CD8-positive, alpha-beta memory T cell (primary cell): ENCODE data around the gene METTL22. TPM values are rescaled to one million over a fixed set of nuclear protein-coding genes. Genes with fewer than 3 reads are reported as not detected.
A peak's percentile ranks its signal among the peaks of the same experiment; 100 is the strongest.

ENCODE experiments used
- CTCF ChIA-PET: fragments of 350-600 bp; sonication (Branson Sonifier 250); formaldehyde crosslinking; loops from one replicate; lab custom pipeline; 2021; ENCODE audit warnings: antibody characterized with exemption; lab: Charles Lee
- POLR2A ChIA-PET: fragments of 350-600 bp; sonication (Branson Sonifier 250); formaldehyde crosslinking; loops from one replicate; lab custom pipeline; 2021; ENCODE audit warnings: antibody characterized with exemption; lab: Charles Lee
- DNase-seq, 5 donors: peaks; one replicate each; pipeline versions ENCODE4 v3.0.0 to v3.0.0-alpha.2; 2020 to 2022; ENCODE audit warnings: mixed read lengths in 1 of 5
- H3K27ac ChIP-seq: one replicate; pipeline ENCODE4 v1.7.0; 2013; ENCODE audit warnings: low read depth, mild to moderate bottlenecking, low read length, moderate library complexity
- H3K27me3 ChIP-seq: 2 replicates; pipeline ENCODE4 v1.7.0; 2013; ENCODE audit warnings: low read length, mild to moderate bottlenecking; ENCODE audit not compliant: insufficient read depth, poor library complexity, severe bottlenecking
- H3K36me3 ChIP-seq: 2 replicates; pipeline ENCODE4 v1.7.0; 2013; ENCODE audit warnings: mild to moderate bottlenecking, low read length, moderate library complexity; ENCODE audit not compliant: insufficient read depth
- H3K4me1 ChIP-seq: 2 replicates; pipeline ENCODE4 v1.7.0; 2013; ENCODE audit warnings: mild to moderate bottlenecking, low read length, moderate library complexity; ENCODE audit not compliant: insufficient read depth
- H3K4me3 ChIP-seq: 2 replicates; pipeline ENCODE4 v1.7.0; 2013; ENCODE audit warnings: mild to moderate bottlenecking, low read length
- H3K9me3 ChIP-seq: 2 replicates; pipeline ENCODE4 v1.7.0; 2013; ENCODE audit warnings: mild to moderate bottlenecking, low read length
- H3K27ac Mint-ChIP-seq, 8 donors: one replicate each; pipeline ENCODE4 v1.8.0; 2020 to 2021; ENCODE audit warnings: mixed read lengths in 8 of 8, mild to moderate bottlenecking in 6 of 8, inconsistent platforms in 3 of 8, moderate library complexity in 3 of 8
- H3K27me3 Mint-ChIP-seq, 2 donors: one replicate each; pipeline ENCODE4 v1.8.0; 2020 to 2021; ENCODE audit warnings: mixed read lengths in 2 of 2, mild to moderate bottlenecking in 1 of 2, moderate library complexity in 1 of 2
- H3K36me3 Mint-ChIP-seq, 3 donors: one replicate each; pipeline ENCODE4 v1.8.0; 2020 to 2021; ENCODE audit warnings: mixed read lengths in 3 of 3, inconsistent platforms in 1 of 3, mild to moderate bottlenecking in 1 of 3
- H3K4me1 Mint-ChIP-seq, 3 donors: one replicate each; pipeline ENCODE4 v1.8.0; 2020 to 2021; ENCODE audit warnings: mixed read lengths in 3 of 3, inconsistent platforms in 1 of 3, mild to moderate bottlenecking in 1 of 3
- H3K4me3 Mint-ChIP-seq, 7 donors: one replicate each; pipeline ENCODE4 v1.8.0; 2020 to 2021; ENCODE audit warnings: mixed read lengths in 7 of 7, mild to moderate bottlenecking in 6 of 7, moderate library complexity in 4 of 7, inconsistent platforms in 2 of 7
- H3K9me3 Mint-ChIP-seq, 5 donors: one replicate each; pipeline ENCODE4 v1.8.0; 2020 to 2022; ENCODE audit warnings: mixed read lengths in 5 of 5, mild to moderate bottlenecking in 3 of 5, moderate library complexity in 2 of 5, inconsistent platforms in 1 of 5
- polyA plus RNA-seq: library from polyadenylated mRNA; unstranded; fragments of 300-500 nt; fragmentation: Illumina TruSeq; gene quantifications from one replicate; pipeline ENCODE4 v1.2.3, GENCODE V29; 2021
- total RNA-seq, 2 experiments: library from RNA; stranded (reverse); gene quantifications; one replicate each; pipeline ENCODE4 v1.2.3, GENCODE V29; 2021

The METTL22 gene
- total and polyA plus RNA-seq, 3 experiments from 2014 or later, result 10.8 to 24.1 (median 21.3) TPM

DNA sequence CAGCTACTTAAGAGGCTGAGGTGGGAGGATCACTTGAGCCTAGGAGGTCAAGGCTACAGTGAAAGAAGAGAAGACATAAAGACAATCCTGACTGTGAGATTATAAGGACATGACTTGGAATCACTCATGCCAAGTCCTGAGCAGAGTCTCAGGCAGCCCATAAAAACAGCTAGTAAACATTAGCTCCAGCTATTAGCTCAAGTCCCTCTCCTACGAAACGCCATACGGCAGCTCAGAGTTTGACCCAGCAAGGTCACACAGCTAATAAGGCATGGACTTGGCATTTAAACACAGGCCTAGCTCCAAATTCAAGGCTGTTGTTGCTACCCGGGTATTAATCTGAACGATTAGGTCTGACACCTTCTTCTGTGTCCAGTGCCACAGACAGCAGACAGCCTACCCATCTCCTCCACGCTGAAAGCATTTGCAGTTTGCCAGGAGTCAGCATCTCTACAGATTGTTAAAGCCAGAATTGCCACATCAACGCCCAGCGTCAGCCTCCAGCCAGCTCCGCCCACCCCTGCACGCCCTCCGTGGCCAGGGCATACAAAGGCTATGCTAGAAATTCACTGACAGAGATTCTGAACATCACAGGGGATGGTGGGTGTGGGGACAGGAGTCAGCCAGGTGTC is 21.2 kb upstream of the METTL22 start:
- H3K36me3 ChIP-seq, result no peaks in the 10 kb centered on the region
- Mint-ChIP-seq H3K36me3 (no peaks in the 10 kb centered on the region), H3K4me1 (no peaks in the 10 kb centered on the region), H3K27me3 (peaks cover 5 to 17% of the 10 kb centered on the region in 2 donors), H3K9me3 (no peaks in the 10 kb centered on the region), H3K4me3 (no peak overlapping the region), H3K27ac (no peak overlapping the region)
- CTCF ChIA-PET, result no interaction called here
- H3K27me3 ChIP-seq, result no peaks in the 10 kb centered on the region
- no peak overlapping the region for H3K4me3 ChIP-seq
- no peak overlapping the region for H3K27ac ChIP-seq
- no peaks in the 10 kb centered on the region for H3K4me1 ChIP-seq
- no peaks in the 10 kb centered on the region for H3K9me3 ChIP-seq
- POLR2A ChIA-PET, result no interaction called here
- DNase-seq, result no peak

DNA sequence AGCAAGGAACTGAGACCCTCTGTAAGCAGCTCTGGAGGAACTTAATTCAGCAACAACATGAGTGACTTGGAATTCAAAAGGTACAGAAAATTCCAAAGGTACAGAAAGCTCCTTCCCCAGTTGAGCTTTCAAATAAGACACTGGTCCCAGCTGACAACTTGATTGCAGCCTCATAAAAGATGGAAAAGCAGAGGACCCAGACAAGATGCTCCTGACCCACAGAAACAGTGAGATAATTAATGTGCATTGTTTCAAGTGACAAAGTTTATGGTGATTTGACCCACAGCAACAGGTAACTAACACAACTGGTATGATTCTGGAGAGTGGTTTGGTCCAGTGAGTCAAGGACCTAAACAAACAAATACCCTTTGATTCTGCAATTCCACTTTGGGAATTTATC is 15.9 kb upstream of the METTL22 start:
- CTCF ChIA-PET, result no interaction called here
- no peak overlapping the region for H3K4me3 Mint-ChIP-seq

DNA sequence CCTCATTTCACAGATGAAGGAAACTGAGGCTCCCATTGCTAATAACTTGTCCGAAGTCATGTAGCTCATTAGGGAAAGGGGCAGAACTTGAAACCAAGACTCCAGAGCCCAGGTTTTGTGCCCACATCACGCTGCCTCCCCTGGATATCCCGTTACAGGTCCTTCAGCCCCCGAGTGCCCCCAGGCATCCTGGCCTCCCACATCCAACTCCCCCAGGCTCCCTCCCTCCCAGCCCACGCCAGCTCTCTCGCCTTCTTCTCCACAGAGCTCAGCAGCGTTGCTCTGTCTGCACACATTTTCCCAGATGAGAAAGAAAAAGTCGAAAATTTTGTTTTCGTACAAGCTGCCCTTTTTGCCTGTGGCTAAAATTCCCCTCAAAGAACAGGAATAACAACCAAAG is 14.3 kb upstream of the METTL22 start:
- no peaks in the 10 kb centered on the region for H3K36me3 Mint-ChIP-seq
- no peak for DNase-seq
- Histone ChIP-seq H3K9me3 (no peaks in the 10 kb centered on the region), H3K27me3 (no peaks in the 10 kb centered on the region), H3K4me3 (no peak overlapping the region), H3K36me3 (no peaks in the 10 kb centered on the region), H3K4me1 (no peaks in the 10 kb centered on the region), H3K27ac (no peak overlapping the region)
- H3K9me3 Mint-ChIP-seq, result no peaks in the 10 kb centered on the region
- peaks cover 21 to 43% of the 10 kb centered on the region in 2 donors for H3K27me3 Mint-ChIP-seq
- no peak overlapping the region for H3K27ac Mint-ChIP-seq
- H3K4me3 Mint-ChIP-seq, result no peak overlapping the region
- ChIA-PET POLR2A (no interaction called here), CTCF (no interaction called here)
- no peaks in the 10 kb centered on the region for H3K4me1 Mint-ChIP-seq

More for the DNA sequence above, 15.9 kb upstream of the METTL22 start:
- Mint-ChIP-seq H3K9me3 (no peaks in the 10 kb centered on the region), H3K4me1 (no peaks in the 10 kb centered on the region), H3K36me3 (no peaks in the 10 kb centered on the region), H3K27ac (no peak overlapping the region), H3K27me3 (peaks cover 13 to 36% of the 10 kb centered on the region in 2 donors)
- no peaks in the 10 kb centered on the region for H3K36me3 ChIP-seq
- no peaks in the 10 kb centered on the region for H3K9me3 ChIP-seq
- no peaks in the 10 kb centered on the region for H3K4me1 ChIP-seq
- POLR2A ChIA-PET, result no interaction called here
- H3K27me3 ChIP-seq, result no peaks in the 10 kb centered on the region
- H3K27ac ChIP-seq, result no peak overlapping the region
- DNase-seq, result no peak
- no peak overlapping the region for H3K4me3 ChIP-seq

DNA sequence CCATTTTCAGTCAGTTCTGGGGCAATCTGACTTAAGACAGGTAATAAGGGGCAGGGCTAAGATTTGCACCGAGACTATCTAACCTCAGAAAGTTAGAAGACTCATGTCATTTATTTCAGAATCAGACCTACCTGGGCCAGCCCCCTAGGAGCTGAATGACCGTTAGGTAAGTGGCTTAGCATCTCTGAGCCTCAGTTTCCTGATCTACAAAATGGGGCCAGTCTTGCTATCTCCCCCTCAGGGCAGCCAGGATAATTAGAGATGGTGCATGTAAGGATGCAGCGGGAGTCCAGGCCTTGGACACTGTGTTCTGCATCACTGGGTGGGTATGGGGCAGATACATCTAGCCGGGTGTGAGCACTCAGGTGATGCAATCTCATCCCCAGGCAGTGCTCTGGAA is 10.4 kb upstream of the METTL22 start:
- ChIA-PET POLR2A (no interaction called here), CTCF (no interaction called here)
- no peak for DNase-seq
- Mint-ChIP-seq H3K27ac (no peak overlapping the region), H3K4me3 (no peak overlapping the region), H3K4me1 (no peaks in the 10 kb centered on the region), H3K36me3 (no peaks in the 10 kb centered on the region), H3K9me3 (no peaks in the 10 kb centered on the region), H3K27me3 (peaks cover 19 to 52% of the 10 kb centered on the region in 2 donors)
- Histone ChIP-seq H3K9me3 (no peaks in the 10 kb centered on the region), H3K27me3 (no peaks in the 10 kb centered on the region), H3K27ac (no peak overlapping the region), H3K4me1 (no peaks in the 10 kb centered on the region), H3K4me3 (no peak overlapping the region), H3K36me3 (no peaks in the 10 kb centered on the region)

DNA sequence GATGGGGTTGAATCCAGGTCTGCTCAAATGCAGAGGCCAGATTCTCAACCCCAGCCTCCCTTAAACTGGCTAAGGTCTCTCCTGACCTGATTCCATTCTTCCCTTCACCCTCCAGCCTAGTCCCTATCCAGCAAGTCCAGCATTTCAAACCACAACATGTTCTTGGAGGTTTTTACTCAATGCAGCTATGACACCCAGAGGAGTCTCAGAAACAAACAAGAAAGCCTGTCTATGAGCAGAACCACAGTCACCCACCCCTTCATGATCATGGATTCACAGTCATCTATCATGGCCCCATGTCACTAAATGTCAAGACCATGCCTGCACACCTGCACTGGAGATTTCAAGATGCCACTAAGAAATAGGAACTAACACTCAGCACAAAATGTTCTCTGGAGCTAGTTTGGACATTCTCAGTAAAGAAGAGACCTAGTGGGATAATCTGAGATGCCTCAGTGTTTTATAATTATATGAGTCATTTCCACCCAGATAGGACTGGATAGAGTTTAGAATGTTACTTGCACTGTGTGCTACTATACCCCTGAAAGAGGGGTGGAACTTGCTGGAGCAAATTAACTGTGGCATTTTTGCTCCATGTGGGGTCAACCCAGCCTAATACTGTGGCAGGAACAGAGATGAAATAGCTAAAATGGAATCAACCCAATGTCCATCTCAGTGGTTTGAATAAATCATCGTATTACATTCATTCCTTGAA is 9.5 kb upstream of the METTL22 start:
- no peak overlapping the region for H3K27ac ChIP-seq
- no peaks in the 10 kb centered on the region for H3K36me3 ChIP-seq
- Mint-ChIP-seq H3K27me3 (peaks cover 19 to 49% of the 10 kb centered on the region in 2 donors), H3K9me3 (no peaks in the 10 kb centered on the region), H3K36me3 (no peaks in the 10 kb centered on the region), H3K4me3 (no peak overlapping the region), H3K27ac (no peak overlapping the region), H3K4me1 (no peaks in the 10 kb centered on the region)
- no peaks in the 10 kb centered on the region for H3K4me1 ChIP-seq
- no peaks in the 10 kb centered on the region for H3K27me3 ChIP-seq
- no peaks in the 10 kb centered on the region for H3K9me3 ChIP-seq
- H3K4me3 ChIP-seq, result no peak overlapping the region
- ChIA-PET POLR2A (no interaction called here), CTCF (no interaction called here)
- no peak for DNase-seq

DNA sequence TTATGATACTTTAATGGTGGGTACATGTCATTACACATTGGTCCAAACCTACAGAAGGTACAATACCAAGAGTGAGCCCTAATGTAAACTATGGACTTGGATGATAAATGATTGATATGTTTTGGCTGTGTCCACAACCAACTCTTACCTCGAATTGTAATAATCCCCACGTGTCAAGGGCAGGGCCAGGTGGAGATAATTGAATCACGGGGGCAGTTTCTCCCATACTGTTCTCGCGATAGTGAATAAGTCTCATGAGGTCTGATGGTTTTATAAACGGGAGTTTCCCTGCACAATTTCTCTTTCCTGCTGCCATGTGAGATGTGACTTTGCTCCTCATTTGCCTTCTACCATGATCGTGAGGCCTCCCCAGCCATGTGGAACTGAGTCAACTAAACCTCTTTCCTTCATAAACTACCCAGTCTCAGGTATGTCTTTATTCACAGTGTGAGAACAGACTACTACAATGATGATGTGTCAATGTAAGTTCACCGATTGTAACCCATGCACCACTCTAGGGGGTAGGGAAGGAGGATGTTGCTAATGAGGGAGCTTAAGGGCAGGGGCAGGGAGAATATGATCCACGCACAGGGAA is 7.0 kb upstream of the METTL22 start:
- CTCF ChIA-PET, result no interaction called here
- Histone ChIP-seq H3K4me1 (no peaks in the 10 kb centered on the region), H3K36me3 (no peaks in the 10 kb centered on the region), H3K9me3 (no peaks in the 10 kb centered on the region), H3K27ac (no peak overlapping the region), H3K4me3 (no peak overlapping the region), H3K27me3 (no peaks in the 10 kb centered on the region)
- H3K27me3 Mint-ChIP-seq, result peaks cover 16 to 40% of the 10 kb centered on the region in 2 donors
- H3K27ac Mint-ChIP-seq, result no peak overlapping the region
- no peak for DNase-seq
- no peaks in the 10 kb centered on the region for H3K36me3 Mint-ChIP-seq
- H3K9me3 Mint-ChIP-seq, result no peaks in the 10 kb centered on the region
- POLR2A ChIA-PET, result no interaction called here
- H3K4me3 Mint-ChIP-seq, result no peak overlapping the region
- no peaks in the 10 kb centered on the region for H3K4me1 Mint-ChIP-seq

DNA sequence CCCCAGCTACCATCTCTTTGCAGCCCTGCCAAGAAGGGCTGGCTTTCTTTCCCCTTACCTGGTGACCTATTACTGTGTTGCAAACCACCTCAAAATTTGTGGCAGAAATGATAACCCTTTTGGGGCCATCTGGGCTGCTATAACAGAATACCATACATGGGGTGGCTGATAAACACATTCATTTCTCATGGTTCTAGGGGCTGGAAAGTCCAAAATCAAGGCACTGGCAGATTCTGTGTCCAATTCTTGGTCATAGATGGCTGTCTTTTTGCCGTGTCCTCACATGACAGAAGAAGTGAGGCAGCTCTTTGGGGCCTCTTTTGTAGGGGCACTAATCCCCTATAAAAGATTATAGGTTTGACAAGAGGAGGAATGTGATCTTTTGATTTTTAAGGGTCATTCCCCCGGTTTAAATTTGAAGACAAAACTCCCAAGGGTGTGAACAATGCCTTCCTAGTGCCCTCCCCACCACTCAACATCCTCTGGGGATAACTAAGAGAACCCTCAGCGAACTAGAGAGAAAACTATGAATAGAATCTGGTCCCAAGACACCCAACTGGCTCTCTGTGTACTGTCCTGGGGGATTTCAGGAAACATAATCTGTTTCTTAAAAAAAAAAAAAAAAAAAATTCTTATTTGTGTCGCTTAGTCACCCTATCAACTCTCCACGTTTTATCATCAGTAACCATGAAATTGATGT is 1.7 kb upstream of the METTL22 start:
- Mint-ChIP-seq H3K4me1 (peaks cover 13 to 26% (median 25%) of the 10 kb centered on the region in 3 donors), H3K36me3 (peaks cover 0 to 11% (median 0%) of the 10 kb centered on the region in 3 donors), H3K27ac (peak overlapping the region in 1 of 8 donors; percentile 24), H3K27me3 (peaks cover 7 to 11% of the 10 kb centered on the region in 2 donors), H3K4me3 (peak overlapping the region in 3 of 7 donors; percentile 12 to 90 (median 24)), H3K9me3 (no peaks in the 10 kb centered on the region)
- Histone ChIP-seq H3K27me3 (no peaks in the 10 kb centered on the region), H3K36me3 (no peaks in the 10 kb centered on the region), H3K4me3 (no peak overlapping the region), H3K27ac (no peak overlapping the region), H3K4me1 (peaks cover 15% of the 10 kb centered on the region), H3K9me3 (no peaks in the 10 kb centered on the region)
- ChIA-PET POLR2A (no interaction called here), CTCF (no interaction called here)
- DNase-seq, result no peak

DNA sequence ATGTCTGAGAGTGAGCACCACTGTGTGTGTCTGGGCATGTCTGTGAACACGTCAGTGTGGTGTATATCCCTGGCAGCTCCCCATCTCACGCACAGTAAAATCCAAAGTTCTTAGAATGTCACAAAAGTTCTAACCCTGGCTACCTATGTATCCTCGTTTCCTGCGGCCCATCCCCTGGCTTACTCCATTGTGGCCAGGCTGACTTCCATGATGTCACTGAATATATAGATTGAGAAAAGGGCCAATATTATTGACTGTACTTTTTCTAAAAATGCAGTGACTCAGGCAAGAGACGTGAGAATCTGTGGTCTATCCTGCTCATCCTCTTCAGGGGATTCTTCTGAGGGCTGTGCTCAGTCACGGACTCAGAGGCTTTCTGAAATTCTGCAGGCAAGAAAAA is 963 bp upstream of the METTL22 start:
- Mint-ChIP-seq H3K27ac (peak overlapping the region in 4 of 8 donors; percentile 58 to 89 (median 88)), H3K4me3 (peak overlapping the region; percentile 90 to 97 (median 93)), H3K9me3 (no peaks in the 10 kb centered on the region), H3K27me3 (peaks cover 7 to 11% of the 10 kb centered on the region in 2 donors), H3K4me1 (peaks cover 17 to 31% (median 29%) of the 10 kb centered on the region in 3 donors), H3K36me3 (peaks cover 0 to 17% (median 0%) of the 10 kb centered on the region in 3 donors)
- no peaks in the 10 kb centered on the region for H3K9me3 ChIP-seq
- H3K27ac ChIP-seq, result no peak overlapping the region
- peaks cover 15% of the 10 kb centered on the region for H3K4me1 ChIP-seq
- no peaks in the 10 kb centered on the region for H3K27me3 ChIP-seq
- POLR2A ChIA-PET, result no interaction called here
- H3K36me3 ChIP-seq, result no peaks in the 10 kb centered on the region
- CTCF ChIA-PET, result no interaction called here
- no peak for DNase-seq
- H3K4me3 ChIP-seq, result no peak overlapping the region
